AG20443 (cell line): ENCODE data around the gene ITPKA.
"Not testable (repeated sequence)": the region's sequence is repeated elsewhere in the genome, so short reads cannot be mapped to it uniquely, and the experiment has no call there.

Source experiments
- DNase-seq: peaks from one replicate; pipeline ENCODE4 v3.0.0; 2012; ENCODE audit warnings: low spot score, mixed read lengths

The ITPKA gene

GRCh38 chr15:41493205-41493901, at the start of gene ITPKA:
Gene ITPKA (plus strand): TSS chr15:41493874. CDS start chr15:41493928, 54 bp downstream.
- peak; percentile 83 for DNase-seq

- no peak for DNase-seq
Observed at GRCh38 chr15:41445399-41445798, 48.3 kb upstream of the ITPKA start.

DNA sequence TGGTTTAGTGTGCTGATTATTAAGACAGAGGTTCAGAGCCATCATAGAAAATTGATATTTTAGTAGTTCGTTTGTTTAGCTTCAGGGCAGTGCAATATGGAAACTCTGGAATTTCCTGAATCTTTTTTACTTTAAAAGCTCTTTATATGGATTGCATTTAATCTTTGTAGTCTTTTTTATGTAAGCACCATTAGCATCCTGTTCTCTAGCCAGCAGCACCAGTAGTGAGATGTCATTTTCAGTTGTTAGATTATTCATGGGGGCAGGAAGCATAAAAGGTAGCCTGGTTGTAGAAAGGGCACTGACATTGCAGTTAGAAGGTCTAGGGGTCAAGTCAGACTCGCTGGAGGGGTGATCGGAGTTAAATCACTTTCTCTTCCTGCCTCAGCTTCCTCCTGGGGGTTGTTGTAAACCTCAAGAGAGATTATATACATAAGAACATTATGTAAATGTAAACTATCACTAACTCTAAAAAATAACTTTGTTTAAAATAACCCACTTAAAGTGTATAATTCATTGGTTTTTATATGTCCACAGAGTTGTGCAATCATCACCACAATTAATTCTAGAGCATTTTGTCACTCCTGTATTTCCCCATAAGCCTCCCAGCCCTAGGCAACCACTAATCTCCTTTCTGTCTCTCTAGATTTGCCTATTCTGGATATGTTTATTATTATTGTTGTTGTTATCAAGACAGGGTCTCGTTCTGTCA, 31.4 kb upstream of the ITPKA start:
- no peak for DNase-seq

DNA sequence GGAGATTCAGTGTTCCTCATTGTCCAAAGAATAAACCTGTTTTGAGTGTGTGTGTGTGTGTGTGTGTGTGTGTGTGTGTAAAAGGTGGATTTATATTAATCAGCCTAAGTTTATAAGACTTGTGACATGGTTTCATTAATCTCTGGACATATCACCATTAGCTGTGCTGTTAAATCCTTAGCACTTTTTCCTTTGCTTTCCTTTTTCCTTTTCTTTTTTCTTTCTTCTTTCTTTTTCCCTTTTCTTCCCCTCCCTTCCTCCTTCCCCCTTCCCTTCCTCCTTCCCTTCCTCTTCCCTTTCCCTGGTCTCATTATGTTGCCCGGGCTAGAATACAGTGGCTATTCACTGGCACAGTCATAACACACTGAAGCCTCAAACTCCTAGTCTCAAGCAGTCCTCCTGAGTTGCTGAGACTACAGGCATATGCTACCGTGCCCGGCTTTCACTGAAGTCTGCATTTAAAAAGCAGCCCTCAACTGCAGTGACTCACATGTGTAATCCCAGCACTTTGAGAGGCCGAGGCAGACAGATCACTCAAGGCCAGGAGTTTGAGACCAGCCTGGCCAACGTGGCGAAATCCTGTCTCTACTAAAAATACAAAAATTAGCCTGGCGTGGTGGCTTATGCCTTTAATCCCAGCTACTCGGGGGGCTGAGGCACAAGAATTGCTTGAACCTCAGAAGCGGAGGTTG, 28.6 kb upstream of the ITPKA start:
- DNase-seq: no peak

DNA sequence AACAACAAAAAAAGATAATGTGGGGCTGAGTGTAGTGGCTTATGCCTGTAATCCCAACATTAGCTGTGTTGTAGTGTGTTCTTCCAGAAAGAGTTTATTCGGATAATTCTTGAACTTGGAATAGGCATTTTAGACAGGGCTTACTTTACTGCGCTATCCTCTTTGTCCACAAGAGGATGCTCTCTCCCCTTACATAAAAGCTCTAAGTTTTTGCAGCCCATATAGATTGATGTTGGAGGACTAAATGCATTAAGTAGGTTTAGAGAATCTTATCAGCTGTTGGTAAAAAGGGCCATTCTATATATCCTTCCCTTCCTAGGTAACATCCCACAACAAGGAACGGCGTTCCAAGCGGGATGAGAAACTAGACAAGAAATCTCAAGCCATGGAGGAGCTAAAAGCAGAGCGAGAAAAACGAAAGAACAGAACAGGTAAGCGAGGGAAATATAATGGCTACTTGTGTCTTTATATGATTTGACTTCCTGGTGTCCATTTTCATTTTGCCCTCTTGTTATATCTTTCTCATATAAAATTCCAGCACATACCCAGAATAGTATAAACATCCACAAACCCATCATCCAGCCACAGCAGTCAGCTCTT, 27.8 kb upstream of the ITPKA start:
- peak; percentile 51 for DNase-seq

DNA sequence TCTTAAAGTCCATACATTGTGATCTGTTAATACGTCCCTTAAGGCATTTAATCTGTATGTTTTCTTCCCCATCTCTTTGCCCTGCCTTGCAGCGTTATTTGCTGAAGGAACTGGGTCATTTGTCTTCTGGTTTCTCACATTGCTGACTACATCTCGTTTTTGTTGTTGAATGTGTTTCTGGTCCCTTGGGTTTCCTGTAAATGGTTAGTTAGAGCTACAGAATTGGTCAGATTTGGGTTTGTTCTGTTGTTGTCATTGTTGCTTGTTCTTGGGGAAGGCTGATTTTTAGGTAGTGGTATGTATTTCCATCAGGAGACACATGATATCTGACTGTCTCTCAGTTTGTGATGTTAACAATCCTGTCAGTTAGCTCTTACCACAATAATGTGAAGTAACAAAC, 27.0 kb upstream of the ITPKA start:
- DNase-seq: no peak

- DNase-seq: not testable (repeated sequence)
Observed at GRCh38 chr15:41469644-41470043, 24.0 kb upstream of the ITPKA start.

- DNase-seq: no peak
Observed at GRCh38 chr15:41473418-41473817, 20.3 kb upstream of the ITPKA start.

- DNase-seq: no peak
Observed at GRCh38 chr15:41474436-41474835, 19.2 kb upstream of the ITPKA start.

- no peak for DNase-seq
Observed at GRCh38 chr15:41474941-41475340, 18.7 kb upstream of the ITPKA start.

- no peak for DNase-seq
Observed at GRCh38 chr15:41476416-41477048, 17.1 kb upstream of the ITPKA start.

GRCh38 chr15:41480396-41481140, 13.1 kb upstream of the ITPKA start:
- no peak for DNase-seq

- no peak for DNase-seq
Observed at GRCh38 chr15:41482110-41482877, 11.4 kb upstream of the ITPKA start.

GRCh38 chr15:41483115-41483514, 10.6 kb upstream of the ITPKA start:
- DNase-seq: no peak

- no peak for DNase-seq
Observed at GRCh38 chr15:41483519-41483918, 10.2 kb upstream of the ITPKA start.

GRCh38 chr15:41484937-41485625, 8.6 kb upstream of the ITPKA start:
- DNase-seq: no peak

GRCh38 chr15:41486286-41486685, 7.4 kb upstream of the ITPKA start:
- DNase-seq: no peak

DNA sequence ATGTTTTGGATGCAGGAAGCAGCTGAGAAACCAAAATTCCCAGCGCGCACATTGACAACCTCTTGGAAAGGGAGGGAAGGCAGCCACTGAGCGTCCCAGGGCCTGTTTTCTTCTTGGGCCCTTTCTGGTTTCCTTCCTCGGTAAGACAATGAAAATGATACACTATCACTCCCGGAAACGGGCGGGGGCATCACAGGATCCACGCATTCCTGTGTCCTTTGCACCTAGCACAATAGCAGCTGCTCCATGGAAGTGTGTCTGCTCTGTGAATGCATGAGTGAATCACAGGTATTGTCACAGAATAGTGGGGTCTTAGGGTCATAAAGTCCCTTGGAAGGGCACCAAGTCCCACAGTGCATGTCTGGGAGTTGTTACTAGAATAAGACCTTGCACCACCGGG, 6.3 kb upstream of the ITPKA start:
- DNase-seq: no peak

DNA sequence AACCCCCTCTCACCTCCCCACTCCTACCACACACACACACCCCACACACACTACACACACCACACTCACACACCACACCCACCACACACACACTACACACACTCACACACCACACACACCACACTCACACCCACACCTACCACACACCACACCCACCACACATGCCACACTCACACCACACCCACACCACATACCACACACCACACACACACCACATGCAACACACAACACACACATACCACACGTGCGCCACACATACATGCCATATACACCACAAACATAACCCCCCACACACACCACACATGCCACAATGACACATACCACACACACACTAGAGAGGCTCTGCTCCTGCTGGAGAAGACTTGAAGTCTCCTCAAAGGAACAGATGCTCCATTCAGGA, 5.9 kb upstream of the ITPKA start:
- DNase-seq: no peak

GRCh38 chr15:41489641-41490040, 4.0 kb upstream of the ITPKA start:
- no peak for DNase-seq
